ENCODE data around the gene ODAD4.

- TF ChIP-seq CTCF (conservative IDR thresholded peaks at IDR 0.05) = no peak
- no peak for TF ChIP-seq ZFX (IDR thresholded peaks at IDR 0.05)
Observed at GRCh38 chr17:41910701-41911391, 19.6 kb upstream of the ODAD4 start.
